GM21619 (cell line): Measurements from ENCODE around the gene HOXA3.

Experiments
- ATAC-seq: cut with Tn5 transposase; IDR thresholded peaks from one replicate; pipeline ENCODE4 v1.9.1; 2021; ENCODE audit not compliant: unreplicated experiment

Gene HOXA3

GRCh38 chr7:27116962-27117886, 35.2 kb downstream of the HOXA3 start:
- ATAC-seq = no peak

- no peak for ATAC-seq
Observed at GRCh38 chr7:27116031-27116961, 36.1 kb downstream of the HOXA3 start.

GRCh38 chr7:27115221-27116026, 37.0 kb downstream of the HOXA3 start:
- no peak for ATAC-seq

DNA sequence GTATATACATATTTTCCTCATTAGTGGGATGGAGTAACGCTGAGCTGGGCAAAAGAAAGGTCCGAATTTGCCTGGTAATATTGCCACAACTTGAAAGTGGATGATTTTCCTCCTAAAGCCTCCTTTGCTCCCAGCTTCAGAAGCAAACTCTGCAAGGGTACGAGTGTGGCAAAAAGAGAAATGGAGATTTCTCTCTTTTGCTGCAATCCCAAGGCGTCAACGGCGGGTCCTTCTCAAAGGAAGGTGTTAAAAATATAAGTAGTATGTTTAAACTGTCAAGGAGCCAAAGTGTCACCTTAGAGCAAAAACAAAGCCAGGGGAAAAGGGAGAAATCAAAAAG, 37.5 kb downstream of the HOXA3 start:
- ATAC-seq = no peak

GRCh38 chr7:27113991-27114769, 38.2 kb downstream of the HOXA3 start:
- no peak for ATAC-seq

- no peak for ATAC-seq
Observed at GRCh38 chr7:27112955-27113949, 39.1 kb downstream of the HOXA3 start.

DNA sequence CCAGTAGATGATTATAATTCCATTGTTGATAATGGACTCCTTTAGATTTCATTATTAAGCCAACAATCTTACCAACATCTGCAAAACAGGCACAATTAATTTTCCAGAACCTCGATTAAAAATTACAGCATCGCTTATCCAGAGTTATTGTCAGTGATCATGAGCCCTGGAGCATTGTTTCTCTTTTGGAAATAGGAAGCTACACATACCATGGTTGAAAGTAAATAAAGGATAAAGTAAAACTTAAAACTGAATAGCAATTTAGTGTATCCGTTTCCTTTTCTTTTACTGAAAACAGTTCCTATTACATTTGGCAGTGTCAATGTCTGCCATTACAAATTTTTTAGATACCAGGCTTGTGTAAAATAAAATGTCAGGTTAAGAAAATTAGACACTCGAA, 40.0 kb downstream of the HOXA3 start:
- ATAC-seq = no peak

DNA sequence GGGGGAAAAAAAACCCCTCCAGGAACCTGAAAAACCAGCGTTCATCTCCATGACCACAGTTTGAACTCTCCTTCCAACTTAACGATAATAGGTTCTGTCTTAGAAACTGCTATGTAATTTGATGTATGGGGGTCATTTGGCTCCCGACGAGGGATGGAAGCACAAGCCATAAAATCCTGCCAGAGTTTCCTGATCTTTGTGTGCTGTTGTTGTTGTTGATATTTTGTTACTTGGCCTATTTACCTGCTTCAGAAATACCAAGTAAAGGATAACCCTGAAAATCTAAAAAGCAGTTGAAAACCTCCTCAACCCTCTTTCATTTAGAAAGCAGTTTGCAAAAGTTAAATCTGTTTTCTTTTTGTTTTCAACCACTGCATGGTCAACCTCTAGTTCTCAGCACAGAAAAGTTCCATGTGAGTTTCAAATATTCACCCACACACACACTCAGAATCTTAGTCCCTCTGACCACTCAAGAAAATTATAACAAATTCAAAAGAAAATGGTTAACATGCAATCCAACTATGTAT, 40.6 kb downstream of the HOXA3 start:
- ATAC-seq = no peak

DNA sequence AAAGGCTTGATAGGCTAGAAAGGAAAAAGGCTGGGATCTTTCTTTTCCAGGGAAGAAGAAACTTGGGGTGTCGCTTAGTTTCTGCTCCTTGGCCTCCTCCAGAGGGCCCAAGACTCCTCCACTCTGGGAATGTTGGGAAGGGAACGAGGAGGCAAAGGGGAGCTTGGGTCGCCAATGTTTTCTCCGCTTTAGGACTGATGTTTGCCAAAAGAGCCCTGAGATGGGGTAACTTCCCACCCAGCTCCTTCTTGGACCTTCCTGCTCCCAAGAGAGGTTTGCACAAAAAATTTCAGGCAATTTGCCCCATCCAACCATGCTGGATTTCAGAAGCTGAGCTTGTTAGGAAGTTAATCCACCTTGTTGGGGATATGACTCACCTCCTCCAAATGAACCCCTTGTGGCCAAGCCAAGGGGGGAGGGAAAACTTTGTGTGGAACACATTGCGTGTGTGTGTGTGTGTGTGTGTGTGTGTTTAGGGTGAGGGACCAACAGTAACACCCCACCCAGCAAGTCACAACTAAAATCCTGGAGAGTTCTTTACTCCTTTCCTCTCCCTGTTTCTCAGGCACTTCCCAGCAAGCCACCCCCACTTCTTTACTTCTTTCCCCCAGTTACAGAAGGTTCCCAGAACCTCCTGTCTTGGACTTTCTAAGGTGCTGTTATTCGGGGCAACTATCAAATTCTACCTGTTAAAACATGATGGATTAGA, 41.2 kb downstream of the HOXA3 start:
- ATAC-seq = no peak

DNA sequence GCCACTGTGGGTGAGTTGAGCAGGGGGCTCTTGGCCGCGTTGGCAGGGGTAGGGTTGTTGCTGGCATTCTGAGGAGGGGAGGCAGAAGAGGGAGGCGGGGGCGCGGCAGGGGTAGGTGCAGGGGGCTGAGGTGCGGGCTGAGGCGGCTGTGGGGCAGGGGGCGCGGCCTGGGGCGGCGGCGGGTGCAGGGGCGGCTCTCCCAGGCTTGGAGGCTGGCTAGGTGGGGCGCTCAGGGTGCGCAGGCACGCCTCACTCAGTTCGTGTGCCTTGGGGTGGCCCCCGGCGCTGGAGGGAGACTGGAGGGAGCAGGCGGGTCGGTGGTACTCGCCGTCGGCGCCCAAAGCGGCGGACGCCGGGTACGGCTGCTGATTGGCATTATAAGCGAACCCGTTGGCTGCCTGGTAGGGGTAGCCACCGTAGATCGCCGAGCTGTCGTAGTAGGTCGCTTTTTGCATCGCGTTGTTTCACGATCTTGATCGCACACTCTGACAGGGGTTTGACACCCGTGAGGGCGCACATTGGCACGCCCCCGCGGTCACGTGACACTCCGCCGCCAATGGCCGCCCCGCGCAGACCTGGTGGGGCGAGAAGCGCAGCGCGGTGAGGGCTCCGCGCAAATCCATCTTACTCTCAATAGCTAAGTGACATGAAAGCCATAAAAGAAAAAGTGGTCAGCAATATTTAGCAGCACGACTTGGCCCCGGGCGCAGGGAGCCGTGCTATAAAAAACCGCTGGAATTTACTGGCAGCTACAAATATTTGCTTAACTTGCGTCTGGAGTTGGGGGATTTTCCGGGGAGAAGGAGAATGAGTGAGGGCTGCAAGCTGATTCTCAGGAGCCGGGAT, 42.0 kb downstream of the HOXA3 start:
- no peak for ATAC-seq

- no peak for ATAC-seq
Observed at GRCh38 chr7:27109466-27110185, 42.8 kb downstream of the HOXA3 start.

- ATAC-seq = no peak
Observed at GRCh38 chr7:27108390-27109127, 43.8 kb downstream of the HOXA3 start.

- no peak for ATAC-seq
Observed at GRCh38 chr7:27107391-27108381, 44.7 kb downstream of the HOXA3 start.

DNA sequence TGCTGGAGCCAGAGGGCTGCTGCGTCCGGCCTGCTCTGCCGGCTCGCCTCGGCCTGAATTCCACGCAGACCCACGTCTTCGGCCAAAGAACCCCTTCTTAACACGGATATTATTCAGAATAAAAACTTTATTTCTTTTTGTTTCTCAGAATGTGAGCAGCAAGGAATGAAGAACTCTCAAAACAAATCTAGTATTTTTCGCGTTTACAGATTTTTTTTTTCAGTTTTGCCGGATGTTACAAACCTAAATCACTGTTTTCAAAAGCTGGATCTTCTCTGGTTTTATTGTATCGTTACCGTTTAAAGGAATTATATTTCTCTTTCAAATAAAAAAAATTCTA, 45.5 kb downstream of the HOXA3 start:
- ATAC-seq = no peak
